A673 (cell line): ENCODE measurements around the gene TSPEAR. TPM values are rescaled to one million over a fixed set of nuclear protein-coding genes. Genes with fewer than 3 reads are reported as not detected.

ENCODE experiments used
- BruUV-seq: library from RNA; stranded (reverse); fragments of 400-500 nt; replicated peaks from 2 replicates; lab custom pipeline; 2021; lab: Mats Ljungman, UMichigan
- CTCF ChIA-PET: fragments of 300-600 bp; sonication (Branson Sonifier 250); formaldehyde crosslinking; loops from one replicate; lab custom pipeline; 2022; ENCODE audit warnings: antibody characterized with exemption; lab: Charles Lee
- POLR2A ChIA-PET: fragments of 300-600 bp; sonication (Branson Sonifier 250); formaldehyde crosslinking; loops from one replicate; lab custom pipeline; 2022; ENCODE audit warnings: antibody characterized with exemption; ENCODE audit not compliant: low non-redundant PET; lab: Charles Lee
- DNase-seq: peaks from one replicate; pipeline ENCODE4 v3.0.0-alpha.2; 2015; ENCODE audit warnings: low spot score
- H3K27ac ChIP-seq: fragments of 200-600 bp; sonication (generic); 2 replicates; pipeline ENCODE4 v1.5.1; 2016; ENCODE audit warnings: mixed run types, low read depth, mild to moderate bottlenecking, mixed read lengths, antibody characterized with exemption, low read length; ENCODE audit not compliant: poor library complexity, severe bottlenecking
- H3K27me3 ChIP-seq: fragments of 200-600 bp; sonication (generic); replicated peaks from 2 replicates; pipeline ENCODE4 v1.6.1; 2017; ENCODE audit warnings: mixed run types, low read depth, mild to moderate bottlenecking, mixed read lengths, antibody characterized with exemption, low read length; ENCODE audit not compliant: insufficient read depth, poor library complexity
- H3K36me3 ChIP-seq: fragments of 200-600 bp; sonication (generic); 2 replicates; pipeline ENCODE4 v1.6.1; 2016; ENCODE audit warnings: mixed run types, mild to moderate bottlenecking, mixed read lengths, antibody characterized with exemption, low read length; ENCODE audit not compliant: insufficient read depth, poor library complexity, severe bottlenecking
- H3K4me1 ChIP-seq: fragments of 200-600 bp; sonication (generic); 2 replicates; pipeline ENCODE4 v1.6.1; 2017; ENCODE audit warnings: mixed run types, mild to moderate bottlenecking, mixed read lengths, antibody characterized with exemption, low read length; ENCODE audit not compliant: insufficient read depth, poor library complexity, severe bottlenecking
- H3K4me3 ChIP-seq: fragments of 200-600 bp; sonication (generic); 2 replicates; pipeline ENCODE4 v1.5.1; 2016; ENCODE audit warnings: low read depth, mixed run types, mild to moderate bottlenecking, mixed read lengths, low read length; ENCODE audit not compliant: poor library complexity, severe bottlenecking
- H3K9me3 ChIP-seq: fragments of 200-600 bp; sonication (generic); 2 replicates; pipeline ENCODE4 v1.6.1; 2016; ENCODE audit warnings: mixed run types, low read depth, mild to moderate bottlenecking, mixed read lengths, antibody characterized with exemption, low read length; ENCODE audit not compliant: poor library complexity, severe bottlenecking
- EZH2 ChIP-seq: fragments of 200-600 bp; sonication (generic); IDR thresholded peaks from 2 replicates; pipeline ENCODE4 v1.6.1; 2017; ENCODE audit warnings: borderline replicate concordance, low read depth, mild to moderate bottlenecking, mixed read lengths, antibody characterized with exemption, low read length; ENCODE audit not compliant: poor library complexity, severe bottlenecking
- intact Hi-C: fragments of 100-400 bp; cut with micrococcal nuclease; formaldehyde crosslinking; loops from one replicate; pipeline ENCODE4 v1.10.0; 2022; ENCODE audit not compliant: unreplicated experiment
- total RNA-seq: library from RNA; stranded (reverse); gene quantifications from 2 replicates; pipeline ENCODE4 v1.2.3, GENCODE V29; 2021
- TF ChIP-seq, protein P1 (sequence below): fragments of 300-800, 200-600 bp; sonication (generic); conservative IDR thresholded peaks from 2 replicates; pipeline ENCODE4 v1.5.1; 2017; ENCODE audit warnings: low read depth, mild to moderate bottlenecking, antibody characterized with exemption, low read length, moderate library complexity, mixed read lengths

TSPEAR gene
- total RNA-seq, 1 experiment from 2014 or later, result 8.3 TPM

- BruUV-seq, result no TSS peak
- intact Hi-C loops, result no loop called here
- CTCF ChIA-PET, result no interaction called here
- Histone ChIP-seq H3K9me3 (no peaks in the 10 kb centered on the region), H3K4me3 (no peak overlapping the region), H3K27me3 (peaks cover 2% of the 10 kb centered on the region), H3K27ac (no peak overlapping the region), H3K4me1 (no peaks in the 10 kb centered on the region), H3K36me3 (no peaks in the 10 kb centered on the region)
- no peak for DNase-seq
- no peak for TF ChIP-seq EZH2
- TF ChIP-seq, protein P1, sequence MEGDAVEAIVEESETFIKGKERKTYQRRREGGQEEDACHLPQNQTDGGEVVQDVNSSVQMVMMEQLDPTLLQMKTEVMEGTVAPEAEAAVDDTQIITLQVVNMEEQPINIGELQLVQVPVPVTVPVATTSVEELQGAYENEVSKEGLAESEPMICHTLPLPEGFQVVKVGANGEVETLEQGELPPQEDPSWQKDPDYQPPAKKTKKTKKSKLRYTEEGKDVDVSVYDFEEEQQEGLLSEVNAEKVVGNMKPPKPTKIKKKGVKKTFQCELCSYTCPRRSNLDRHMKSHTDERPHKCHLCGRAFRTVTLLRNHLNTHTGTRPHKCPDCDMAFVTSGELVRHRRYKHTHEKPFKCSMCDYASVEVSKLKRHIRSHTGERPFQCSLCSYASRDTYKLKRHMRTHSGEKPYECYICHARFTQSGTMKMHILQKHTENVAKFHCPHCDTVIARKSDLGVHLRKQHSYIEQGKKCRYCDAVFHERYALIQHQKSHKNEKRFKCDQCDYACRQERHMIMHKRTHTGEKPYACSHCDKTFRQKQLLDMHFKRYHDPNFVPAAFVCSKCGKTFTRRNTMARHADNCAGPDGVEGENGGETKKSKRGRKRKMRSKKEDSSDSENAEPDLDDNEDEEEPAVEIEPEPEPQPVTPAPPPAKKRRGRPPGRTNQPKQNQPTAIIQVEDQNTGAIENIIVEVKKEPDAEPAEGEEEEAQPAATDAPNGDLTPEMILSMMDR, result no peak
- POLR2A ChIA-PET, result no interaction called here
These were observed 9.0 kb downstream of the TSPEAR start for GRCh38 chr21:44702111-44702972.

GRCh38 chr21:44701541-44701940, 9.8 kb downstream of the TSPEAR start:
- CTCF ChIA-PET, result interaction anchor here (0.8 kb wide), 1 partner anchor 10 kb away, joined by 3 read pairs; the partner anchor contains the start of gene TSPEAR
- Histone ChIP-seq H3K27ac (no peak overlapping the region), H3K27me3 (no peaks in the 10 kb centered on the region), H3K4me3 (no peak overlapping the region), H3K36me3 (no peaks in the 10 kb centered on the region), H3K4me1 (no peaks in the 10 kb centered on the region), H3K9me3 (no peaks in the 10 kb centered on the region)
- POLR2A ChIA-PET, result no interaction called here
- no TSS peak for BruUV-seq
- DNase-seq, result no peak
- intact Hi-C loops, result no loop called here
- no peak for TF ChIP-seq EZH2
- TF ChIP-seq, protein P1, result no peak

GRCh38 chr21:44701023-44701400, 10.4 kb downstream of the TSPEAR start:
- no peaks in the 10 kb centered on the region for H3K36me3 ChIP-seq
- BruUV-seq, result no TSS peak
- H3K4me1 ChIP-seq, result no peaks in the 10 kb centered on the region
- no peaks in the 10 kb centered on the region for H3K9me3 ChIP-seq
- H3K4me3 ChIP-seq, result no peak overlapping the region
- no peak for TF ChIP-seq EZH2
- TF ChIP-seq, protein P1, result no peak
- H3K27me3 ChIP-seq, result no peaks in the 10 kb centered on the region
- POLR2A ChIA-PET, result no interaction called here
- H3K27ac ChIP-seq, result no peak overlapping the region
- CTCF ChIA-PET, result interaction anchor here (0.8 kb wide), 1 partner anchor 10 kb away, joined by 3 read pairs; the partner anchor contains the start of gene TSPEAR
- no peak for DNase-seq
- intact Hi-C loops, result no loop called here
